Dendritic cell treated with granulocyte-macrophage colony-stimulating factor and Interleukin-4, amounts not matched to agents 40 ng/mL and 50 ng/mL, for 4 days (primary cell): ENCODE measurements around the gene CNTN5.
A peak's percentile ranks its signal among the peaks of the same experiment; 100 is the strongest.

Experiments
- H3K27ac Mint-ChIP-seq: one replicate; pipeline ENCODE4 v1.8.0; 2022; ENCODE audit warnings: mild to moderate bottlenecking, mixed read lengths
- H3K27me3 Mint-ChIP-seq: one replicate; pipeline ENCODE4 v1.8.0; 2022; ENCODE audit warnings: mild to moderate bottlenecking, mixed read lengths
- H3K36me3 Mint-ChIP-seq: one replicate; pipeline ENCODE4 v1.8.0; 2022; ENCODE audit warnings: low read depth, mixed read lengths
- H3K4me1 Mint-ChIP-seq: one replicate; pipeline ENCODE4 v1.8.0; 2022; ENCODE audit warnings: low read depth, mixed read lengths
- H3K4me3 Mint-ChIP-seq: one replicate; pipeline ENCODE4 v1.8.0; 2022; ENCODE audit warnings: mild to moderate bottlenecking, moderate library complexity, mixed read lengths
- H3K9me3 Mint-ChIP-seq: one replicate; pipeline ENCODE4 v1.8.0; 2022; ENCODE audit warnings: mixed read lengths
- intact Hi-C: fragments of 100-400 bp; cut with micrococcal nuclease; formaldehyde crosslinking; loops from one replicate; pipeline ENCODE4 v1.15.0; 2022

CNTN5 gene

DNA sequence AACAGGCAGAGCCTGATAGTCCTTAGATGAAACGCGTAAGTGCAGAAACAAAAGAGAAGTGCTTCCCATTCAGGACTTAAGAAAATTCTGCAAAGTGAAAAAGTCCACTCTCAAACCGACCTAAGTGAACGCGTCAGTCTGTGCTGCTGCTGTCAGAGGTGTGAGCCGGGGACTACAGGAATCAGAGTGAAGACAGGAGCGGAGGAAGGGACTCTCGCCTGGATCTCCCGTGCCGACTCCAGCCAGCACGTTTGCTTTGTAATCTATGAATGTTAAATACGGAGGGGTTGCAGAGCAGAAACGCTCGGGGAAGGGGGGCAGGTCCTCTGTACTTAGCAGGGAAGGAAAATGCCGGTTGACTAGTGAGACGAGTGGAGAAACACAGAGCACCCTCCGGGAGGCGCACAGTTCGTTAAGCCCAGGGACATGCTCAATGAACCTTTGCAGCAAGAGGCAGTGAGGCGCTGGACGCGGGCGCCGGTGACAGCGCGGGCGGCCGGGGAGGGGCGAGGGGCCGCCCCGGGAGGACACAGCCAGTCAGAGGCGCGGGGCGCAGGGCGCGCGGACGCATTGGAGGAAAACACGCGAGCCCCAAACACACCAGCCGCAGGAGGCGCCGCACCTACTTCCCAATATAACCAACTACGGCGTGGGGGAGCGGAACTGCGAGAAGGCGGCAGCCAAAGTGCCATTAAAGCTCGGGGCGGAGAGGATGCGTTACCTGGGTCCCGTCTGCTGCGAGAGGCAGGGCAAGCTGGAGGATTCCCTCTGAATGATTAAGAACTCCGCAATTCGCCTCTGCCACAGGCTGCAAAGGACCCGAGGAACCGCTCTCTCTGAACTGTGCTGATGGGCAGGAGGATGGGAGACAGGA is at the start of gene CNTN5:
TSS of gene CNTN5 (plus strand) at position 598 of the 874 bp plus-strand sequence.
- intact Hi-C loops = no loop called here
- Mint-ChIP-seq H3K27ac (no peak within 1 kb of the TSS), H3K9me3 (no peaks in the 10 kb centered on the region), H3K4me1 (peaks cover 5% of the 10 kb centered on the region), H3K4me3 (no peak within 1 kb of the TSS), H3K36me3 (no peaks in the 10 kb centered on the region), H3K27me3 (peaks cover 25% of the 10 kb centered on the region)

GRCh38 chr11:98979205-98979604 is 41.5 kb upstream of the CNTN5 start:
- Mint-ChIP-seq H3K27ac (no peak overlapping the region), H3K9me3 (peaks cover 20% of the 10 kb centered on the region), H3K27me3 (no peaks in the 10 kb centered on the region), H3K36me3 (no peaks in the 10 kb centered on the region), H3K4me3 (no peak overlapping the region), H3K4me1 (no peaks in the 10 kb centered on the region)
- intact Hi-C loops = no loop called here

- no peaks in the 10 kb centered on the region for H3K9me3 Mint-ChIP-seq
- no peak overlapping the region for H3K27ac Mint-ChIP-seq
- H3K36me3 Mint-ChIP-seq = no peaks in the 10 kb centered on the region
- no peak overlapping the region for H3K4me3 Mint-ChIP-seq
- intact Hi-C loops = no loop called here
- H3K4me1 Mint-ChIP-seq = peaks cover 5% of the 10 kb centered on the region
- peaks cover 16% of the 10 kb centered on the region for H3K27me3 Mint-ChIP-seq
Observed at GRCh38 chr11:99015634-99016454, 4.9 kb upstream of the CNTN5 start.

DNA sequence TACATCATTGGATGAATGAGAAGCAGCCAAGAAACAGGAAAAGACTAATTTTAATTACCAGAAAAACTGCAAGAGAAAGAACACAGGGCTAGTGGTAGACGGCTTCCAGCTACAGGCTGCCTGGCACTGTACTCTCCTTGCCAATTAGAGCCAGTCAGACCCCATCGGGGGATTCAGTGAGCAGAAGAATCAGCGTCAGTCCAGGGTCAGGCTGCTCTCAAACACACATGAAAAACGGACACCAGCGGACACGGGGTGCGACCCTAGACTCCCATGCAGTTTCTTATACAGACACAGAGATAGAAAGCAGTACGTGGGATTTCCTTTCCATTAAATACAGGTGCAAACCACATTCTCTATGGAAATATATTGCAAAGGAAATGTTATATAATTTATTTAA is 1.1 kb upstream of the CNTN5 start:
- no peak overlapping the region for H3K4me3 Mint-ChIP-seq
- H3K4me1 Mint-ChIP-seq = peaks cover 5% of the 10 kb centered on the region
- H3K36me3 Mint-ChIP-seq = no peaks in the 10 kb centered on the region
- peaks cover 25% of the 10 kb centered on the region for H3K27me3 Mint-ChIP-seq
- no peak overlapping the region for H3K27ac Mint-ChIP-seq
- H3K9me3 Mint-ChIP-seq = no peaks in the 10 kb centered on the region
- intact Hi-C loops = no loop called here

DNA sequence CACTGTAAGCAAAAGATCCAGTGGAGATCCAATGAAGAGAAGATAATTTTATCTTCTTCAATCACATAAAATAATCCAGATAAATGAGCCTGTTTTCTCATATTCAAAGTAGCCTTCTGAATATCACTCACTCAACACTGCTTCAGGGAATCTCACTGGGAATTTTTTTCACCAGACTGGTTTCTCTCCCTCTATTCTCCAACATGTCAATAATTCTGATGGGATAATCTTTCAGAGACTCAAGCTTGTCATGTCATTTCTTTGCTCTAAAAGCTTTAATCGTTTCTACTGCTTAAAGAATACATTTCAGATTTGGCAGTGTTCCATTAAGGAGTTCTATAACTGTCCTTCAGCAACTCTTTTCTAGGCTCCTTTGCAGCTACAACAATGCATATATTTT is 16.3 kb downstream of the CNTN5 start:
- intact Hi-C loops = no loop called here
- H3K9me3 Mint-ChIP-seq = no peaks in the 10 kb centered on the region
- H3K27ac Mint-ChIP-seq = no peak overlapping the region

DNA sequence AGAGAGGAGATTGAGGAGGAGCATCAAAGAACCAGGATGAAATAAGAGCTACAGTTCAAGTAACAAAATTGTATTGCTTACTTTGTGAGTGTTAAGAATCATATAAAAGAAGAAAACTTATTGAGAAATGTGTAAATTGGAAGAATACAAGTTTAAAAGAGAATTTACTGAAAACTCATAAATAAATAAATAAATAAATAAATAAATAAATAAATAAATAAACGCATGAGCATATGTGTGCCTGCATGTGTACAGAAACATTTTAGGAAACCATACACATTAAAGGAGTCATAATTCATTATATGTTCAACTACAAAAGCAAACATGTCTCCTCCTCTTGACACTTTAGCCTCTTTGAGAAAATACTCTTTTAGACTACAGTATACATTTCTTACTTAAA is 42.6 kb downstream of the CNTN5 start:
- no peaks in the 10 kb centered on the region for H3K36me3 Mint-ChIP-seq
- H3K4me1 Mint-ChIP-seq = no peaks in the 10 kb centered on the region
- intact Hi-C loops = no loop called here
- H3K27ac Mint-ChIP-seq = no peak overlapping the region
- no peaks in the 10 kb centered on the region for H3K27me3 Mint-ChIP-seq
- no peaks in the 10 kb centered on the region for H3K9me3 Mint-ChIP-seq
- no peak overlapping the region for H3K4me3 Mint-ChIP-seq

More for the DNA sequence above, 16.3 kb downstream of the CNTN5 start:
- no peak overlapping the region for H3K4me3 Mint-ChIP-seq
- no peaks in the 10 kb centered on the region for H3K4me1 Mint-ChIP-seq
- H3K27me3 Mint-ChIP-seq = no peaks in the 10 kb centered on the region
- H3K36me3 Mint-ChIP-seq = no peaks in the 10 kb centered on the region

DNA sequence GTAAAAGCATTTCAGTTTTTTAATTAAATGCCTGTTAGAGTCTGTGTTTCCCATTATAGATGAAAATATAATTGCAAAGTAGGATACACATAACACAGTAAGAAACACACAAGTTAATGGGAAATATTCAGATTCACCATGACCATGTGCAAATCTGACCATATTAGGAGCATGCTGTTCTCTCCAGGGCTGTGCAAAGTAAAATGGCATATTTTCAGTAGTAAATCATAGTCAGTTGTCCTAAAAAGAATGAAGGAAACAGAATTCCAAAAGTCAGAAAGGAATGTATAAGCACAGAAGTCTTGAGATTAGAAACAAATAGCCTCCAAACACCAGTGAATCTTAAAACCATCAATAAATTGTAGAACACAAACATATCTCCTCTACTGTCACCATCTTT is 44.4 kb downstream of the CNTN5 start:
- intact Hi-C loops = no loop called here
- Mint-ChIP-seq H3K36me3 (no peaks in the 10 kb centered on the region), H3K9me3 (no peaks in the 10 kb centered on the region), H3K4me3 (no peak overlapping the region), H3K4me1 (peaks cover 4% of the 10 kb centered on the region), H3K27ac (no peak overlapping the region), H3K27me3 (no peaks in the 10 kb centered on the region)

DNA sequence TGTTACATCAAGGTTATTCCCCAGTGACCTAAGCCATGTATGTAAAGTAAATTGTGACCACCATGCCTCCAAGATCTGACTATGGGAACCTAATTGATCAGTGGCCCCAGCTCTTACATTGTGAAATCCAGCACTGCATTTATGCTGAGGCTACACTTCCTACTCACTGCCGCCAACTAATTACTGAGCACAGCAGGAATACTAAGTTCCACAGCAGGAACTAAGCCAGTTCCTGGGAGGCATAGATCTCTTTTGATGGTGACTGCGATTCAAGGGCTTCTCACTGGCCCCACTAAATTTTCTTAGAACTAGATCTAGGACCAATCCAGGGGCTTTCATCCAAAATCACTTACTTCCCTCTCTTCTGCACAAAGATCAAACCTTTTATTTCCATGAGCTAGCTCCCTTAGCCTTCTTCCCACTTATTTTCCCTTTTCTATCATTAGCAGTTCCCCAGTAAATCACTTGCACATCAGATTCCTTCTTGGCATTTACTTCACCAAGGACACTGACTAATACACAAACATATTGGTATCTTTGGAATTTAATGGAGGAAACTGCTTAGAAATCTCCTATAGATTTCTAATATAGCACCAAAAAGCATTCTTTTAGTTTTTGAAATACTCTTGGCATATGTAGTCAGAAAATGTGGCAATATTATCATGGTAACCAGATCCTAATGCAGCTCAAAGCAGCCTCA is 46.0 kb downstream of the CNTN5 start:
- Mint-ChIP-seq H3K27ac (no peak overlapping the region), H3K36me3 (no peaks in the 10 kb centered on the region), H3K9me3 (no peaks in the 10 kb centered on the region), H3K4me1 (peaks cover 5% of the 10 kb centered on the region), H3K4me3 (no peak overlapping the region), H3K27me3 (no peaks in the 10 kb centered on the region)
- intact Hi-C loops = no loop called here

DNA sequence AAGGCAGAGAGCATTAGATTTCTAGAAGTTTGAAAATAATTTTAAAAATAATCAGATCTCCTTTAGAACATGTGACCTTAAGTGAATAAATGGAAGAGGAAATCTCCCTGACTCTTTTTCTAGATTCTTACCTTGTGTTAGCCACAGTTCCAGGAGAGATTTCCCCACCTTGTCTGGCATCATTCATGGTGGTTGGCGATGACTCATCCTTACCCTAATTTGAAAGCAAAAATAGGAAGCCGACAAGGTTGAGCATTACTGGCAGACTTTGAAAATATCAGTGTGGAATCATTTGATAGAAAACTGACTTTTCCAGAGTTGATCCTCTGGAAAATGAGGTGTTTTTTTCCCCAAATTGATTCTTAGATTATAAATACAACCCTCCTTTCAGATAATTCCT is 48.1 kb downstream of the CNTN5 start:
- Mint-ChIP-seq H3K4me3 (no peak overlapping the region), H3K9me3 (no peaks in the 10 kb centered on the region), H3K27ac (no peak overlapping the region), H3K4me1 (peaks cover 5% of the 10 kb centered on the region), H3K27me3 (no peaks in the 10 kb centered on the region), H3K36me3 (no peaks in the 10 kb centered on the region)
- intact Hi-C loops = no loop called here

GRCh38 chr11:99069856-99070444 is 49.2 kb downstream of the CNTN5 start:
- H3K4me1 Mint-ChIP-seq = peaks cover 5% of the 10 kb centered on the region
- no peak overlapping the region for H3K27ac Mint-ChIP-seq
- H3K9me3 Mint-ChIP-seq = no peaks in the 10 kb centered on the region
- intact Hi-C loops = no loop called here
- H3K36me3 Mint-ChIP-seq = no peaks in the 10 kb centered on the region
- peak overlapping the region; percentile 17 for H3K4me3 Mint-ChIP-seq
- no peaks in the 10 kb centered on the region for H3K27me3 Mint-ChIP-seq

DNA sequence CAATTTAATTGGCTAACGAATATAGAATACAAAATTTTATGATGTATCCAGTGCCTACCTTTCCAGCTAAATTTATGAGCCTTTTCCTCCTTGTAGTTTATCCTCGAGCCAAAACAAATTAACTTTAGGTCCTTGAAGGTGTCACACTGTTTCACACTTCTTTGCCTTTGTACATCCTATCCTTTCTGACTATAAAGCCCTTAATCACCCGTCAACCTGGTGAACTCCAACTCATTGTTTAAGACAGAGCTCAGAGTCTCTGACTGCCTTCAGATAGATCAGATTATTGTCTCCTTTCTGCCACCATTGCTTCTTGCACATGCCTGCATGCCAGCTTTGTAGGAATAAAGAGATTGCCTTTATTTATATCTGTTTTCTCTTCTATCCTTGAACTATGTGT is 58.8 kb downstream of the CNTN5 start:
- intact Hi-C loops = no loop called here
- no peaks in the 10 kb centered on the region for H3K36me3 Mint-ChIP-seq

DNA sequence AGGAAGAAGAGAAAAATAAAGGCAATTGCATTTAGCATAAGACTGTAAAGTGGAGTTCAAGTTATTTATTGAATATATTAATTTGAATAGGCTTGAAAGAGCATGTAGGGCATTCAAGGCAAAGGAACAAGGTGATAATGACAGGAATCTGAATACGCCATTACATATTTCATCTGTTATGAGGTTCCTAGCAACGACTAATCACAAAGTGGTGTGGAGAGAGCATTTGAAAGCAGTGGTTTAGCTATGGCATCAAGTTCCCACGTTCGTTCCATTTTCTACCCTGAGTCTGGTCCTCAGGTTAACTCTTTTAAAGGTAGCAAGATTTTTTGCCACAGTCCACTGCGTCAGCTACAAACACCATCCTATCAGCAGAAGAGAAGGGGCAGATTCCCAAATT is 59.4 kb downstream of the CNTN5 start:
- intact Hi-C loops = no loop called here
- Mint-ChIP-seq H3K4me1 (no peaks in the 10 kb centered on the region), H3K9me3 (no peaks in the 10 kb centered on the region), H3K27ac (no peak overlapping the region), H3K36me3 (no peaks in the 10 kb centered on the region), H3K27me3 (no peaks in the 10 kb centered on the region), H3K4me3 (no peak overlapping the region)

More for the DNA sequence above, 58.8 kb downstream of the CNTN5 start:
- Mint-ChIP-seq H3K27ac (no peak overlapping the region), H3K9me3 (no peaks in the 10 kb centered on the region), H3K4me3 (no peak overlapping the region), H3K27me3 (no peaks in the 10 kb centered on the region), H3K4me1 (no peaks in the 10 kb centered on the region)

GRCh38 chr11:99098258-99098657 is 77.5 kb downstream of the CNTN5 start:
- Mint-ChIP-seq H3K27me3 (no peaks in the 10 kb centered on the region), H3K4me1 (no peaks in the 10 kb centered on the region), H3K4me3 (no peak overlapping the region), H3K36me3 (no peaks in the 10 kb centered on the region), H3K9me3 (peaks cover 26% of the 10 kb centered on the region), H3K27ac (no peak overlapping the region)
- intact Hi-C loops = no loop called here

GRCh38 chr11:99098751-99099150 is 78.0 kb downstream of the CNTN5 start:
- H3K9me3 Mint-ChIP-seq = peaks cover 31% of the 10 kb centered on the region
- H3K36me3 Mint-ChIP-seq = no peaks in the 10 kb centered on the region
- no peak overlapping the region for H3K27ac Mint-ChIP-seq
- H3K27me3 Mint-ChIP-seq = no peaks in the 10 kb centered on the region
- no peak overlapping the region for H3K4me3 Mint-ChIP-seq
- no peaks in the 10 kb centered on the region for H3K4me1 Mint-ChIP-seq
- intact Hi-C loops = no loop called here
